GM12865 (cell line): ENCODE measurements around the gene GHRH.

Experiments used
- DNase-seq: peaks from one replicate; pipeline ENCODE4 v3.0.0; 2010; ENCODE audit warnings: low read depth
- H3K4me3 ChIP-seq: 2 replicates; pipeline ENCODE4 v1.5.1; 2011; ENCODE audit warnings: mild to moderate bottlenecking, low read depth, low read length, control low read depth
- CTCF ChIP-seq: IDR thresholded peaks from 2 replicates; pipeline ENCODE4 v1.5.1; 2011; ENCODE audit warnings: low read length, control low read depth, low read depth, inconsistent platforms; ENCODE audit not compliant: insufficient read depth; ENCODE audit errors: missing control alignments

GHRH gene

DNA sequence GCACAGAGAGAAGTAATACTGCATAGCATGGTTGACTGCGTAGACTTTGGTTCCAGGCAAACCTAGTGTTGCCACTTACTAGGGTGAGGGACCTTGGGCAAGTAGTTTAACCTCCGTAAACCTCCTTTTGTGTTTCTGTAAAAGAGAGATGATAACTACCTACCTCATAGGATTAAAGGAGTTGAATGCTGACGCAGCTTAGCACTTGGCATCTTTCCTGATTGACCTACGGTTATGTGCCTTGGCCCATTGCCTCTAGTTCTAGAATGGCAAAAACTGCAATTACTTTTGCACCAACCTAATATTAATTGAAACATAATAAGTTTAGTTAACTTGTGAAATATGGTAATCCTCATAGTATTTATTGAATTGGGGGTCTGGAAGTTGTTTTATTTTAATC, 19.1 kb downstream of the GHRH start:
- DNase-seq, result no peak
- TF ChIP-seq CTCF, result no peak
- H3K4me3 ChIP-seq, result no peak overlapping the region

DNA sequence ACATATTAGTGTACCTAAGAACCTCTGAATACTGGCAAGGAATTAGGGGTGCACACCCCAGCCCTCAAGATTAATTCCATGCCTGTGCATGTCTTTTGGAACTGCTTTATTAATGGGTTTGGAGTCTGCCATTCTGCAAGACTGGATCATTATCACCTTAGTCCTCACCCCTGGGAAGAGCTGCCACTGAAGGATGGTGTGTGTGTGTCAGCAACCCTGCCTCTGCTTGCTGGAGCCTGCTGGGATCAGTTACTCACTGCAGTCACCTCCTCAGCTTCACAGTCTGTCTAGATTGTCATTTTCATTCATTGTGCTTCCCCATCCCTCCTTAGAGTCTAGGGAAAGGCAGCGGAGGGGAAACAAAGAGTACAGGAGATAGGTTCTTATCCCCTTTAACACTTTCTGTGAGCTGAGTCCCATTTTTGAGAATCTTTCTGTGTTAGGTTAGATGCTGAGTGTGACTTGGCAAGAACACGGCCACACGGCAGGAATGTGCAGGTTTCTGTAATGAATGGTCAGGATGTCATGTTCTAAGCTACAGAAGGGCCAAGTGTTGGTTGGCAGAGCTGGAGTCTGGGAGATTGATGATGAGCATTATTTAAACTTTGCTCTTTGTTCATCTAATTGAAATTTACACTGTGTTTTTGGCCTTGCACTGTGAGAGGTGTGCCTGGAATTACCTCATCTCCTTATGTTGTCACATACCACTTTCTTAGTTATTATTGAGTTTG, 21.1 kb downstream of the GHRH start:
- H3K4me3 ChIP-seq, result no peak overlapping the region
- no peak for TF ChIP-seq CTCF
- no peak for DNase-seq

DNA sequence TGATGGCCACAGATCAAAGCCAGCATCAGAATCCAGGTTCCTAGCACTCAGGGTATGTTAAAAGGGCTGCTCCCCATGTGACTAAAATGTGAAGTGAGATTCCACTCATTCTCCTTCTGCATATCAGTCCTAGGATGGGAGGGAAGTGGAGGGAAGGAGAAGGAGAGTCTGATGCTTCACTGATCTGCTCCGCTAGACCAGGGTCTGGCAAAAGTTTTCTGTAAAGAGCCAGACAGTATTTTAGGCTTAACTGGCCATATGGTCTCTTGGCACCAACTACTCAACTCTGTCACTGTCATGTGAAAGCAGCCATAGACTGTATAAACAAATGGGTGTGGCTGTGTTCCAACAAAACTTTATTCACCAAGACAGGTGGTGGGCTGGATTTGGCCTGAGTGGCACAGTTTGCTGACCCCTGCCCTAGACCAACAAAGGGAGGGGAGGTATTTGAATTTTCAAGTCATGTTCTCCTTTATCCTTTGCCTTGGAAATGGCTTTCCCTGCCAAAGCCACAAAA, 22.6 kb downstream of the GHRH start:
- no peak for TF ChIP-seq CTCF
- no peak overlapping the region for H3K4me3 ChIP-seq
- DNase-seq, result no peak

- TF ChIP-seq CTCF, result no peak
- H3K4me3 ChIP-seq, result no peak overlapping the region
- no peak for DNase-seq
Measured at GRCh38 chr20:37238426-37238825, 23.2 kb downstream of the GHRH start.

- no peak for DNase-seq
- no peak for TF ChIP-seq CTCF
Measured at GRCh38 chr20:37237656-37238055, 24.0 kb downstream of the GHRH start.

GRCh38 chr20:37236462-37236861, 25.2 kb downstream of the GHRH start:
- TF ChIP-seq CTCF, result no peak
- no peak for DNase-seq
- no peak overlapping the region for H3K4me3 ChIP-seq

More at GRCh38 chr20:37237656-37238055, 24.0 kb downstream of the GHRH start:
- no peak overlapping the region for H3K4me3 ChIP-seq

- TF ChIP-seq CTCF, result no peak
- no peak overlapping the region for H3K4me3 ChIP-seq
- no peak for DNase-seq
Measured at GRCh38 chr20:37235065-37235464, 26.5 kb downstream of the GHRH start.
